Aorta (tissue), 5 donors: Measurements from ENCODE around the gene TRIM28. TPM values are rescaled to one million over a fixed set of nuclear protein-coding genes. Genes with fewer than 3 reads are reported as not detected.
"Not testable (repeated sequence)": the region's sequence is repeated elsewhere in the genome, so short reads cannot be mapped to it uniquely, and the experiment has no call there.

Experiments
- ATAC-seq: fragments of 200-7000 bp; cut with Tn5 transposase; one replicate; pipeline ENCODE4 v1.9.1; 2022; ENCODE audit warnings: moderate library complexity; ENCODE audit not compliant: low FRiP score
- DNase-seq, 2 donors: peaks; one replicate each; pipeline ENCODE4 v3.0.0-alpha.2; 2020
- H3K27ac ChIP-seq, 2 donors: one replicate each; pipeline ENCODE4 v1.5.1; 2013; ENCODE audit warnings: low read length in 2 of 2, mild to moderate bottlenecking in 2 of 2, moderate library complexity in 2 of 2, control low read depth in 1 of 2, inconsistent platforms in 1 of 2, low read depth in 1 of 2
- H3K27me3 ChIP-seq, 2 donors: one replicate each; pipeline ENCODE4 v1.6.1; 2013; ENCODE audit warnings: control low read depth in 1 of 2, low read length in 1 of 2, mild to moderate bottlenecking in 1 of 2, moderate library complexity in 1 of 2; ENCODE audit not compliant: insufficient read depth in 2 of 2, control insufficient read depth in 1 of 2
- H3K36me3 ChIP-seq, 2 donors: one replicate each; pipeline ENCODE4 v1.6.1; 2013; ENCODE audit warnings: control low read depth in 1 of 2, low read length in 1 of 2, mild to moderate bottlenecking in 1 of 2; ENCODE audit not compliant: insufficient read depth in 2 of 2, control insufficient read depth in 1 of 2
- H3K4me1 ChIP-seq, 2 donors: one replicate each; pipeline ENCODE4 v1.6.1; 2013; ENCODE audit warnings: low read length in 2 of 2, control low read depth in 1 of 2, mild to moderate bottlenecking in 1 of 2, moderate library complexity in 1 of 2; ENCODE audit not compliant: insufficient read depth in 2 of 2, control insufficient read depth in 1 of 2
- H3K4me3 ChIP-seq, 2 donors: one replicate each; pipeline ENCODE4 v1.5.1; 2013; ENCODE audit warnings: low read length in 2 of 2, control low read depth in 1 of 2, mild to moderate bottlenecking in 1 of 2
- H3K9me3 ChIP-seq: one replicate; pipeline ENCODE4 v1.6.1; 2013; ENCODE audit warnings: mild to moderate bottlenecking, low read length; ENCODE audit not compliant: control insufficient read depth
- WGBS, 2 donors: extraction: QIAGEN DNeasy Blood & Tissue Kit; methylation state at CpG; one replicate each; pipeline ENCODE4 v1.1.7; 2013; 5-methylcytosine and 5-hydroxymethylcytosine counted together
- intact Hi-C, 2 donors: fragments of 100-400 bp; cut with DNase I; formaldehyde crosslinking; loops; one replicate each; pipeline versions ENCODE4 v1.14.2 to v1.15.0; 2022
- long read RNA-seq, 2 donors: library from polyadenylated mRNA; unstranded; transcript quantifications; one replicate each; pipeline ENCODE4 v2.0.0, GENCODE V29; 2020 to 2021
- polyA plus RNA-seq, 2 donors: library from polyadenylated mRNA; stranded (reverse); fragments of 200-250 nt; gene quantifications; one replicate each; pipeline ENCODE4 v1.2.3, GENCODE V29; 2013
- total RNA-seq, 2 donors: library from RNA; stranded (reverse); fragmentation: NEBNext Ultra II Directional; extraction: Animal tissue kit (Norgen Biotek cat#: 25700); gene quantifications; one replicate each; pipeline ENCODE4 v1.2.1, GENCODE V29; 2021
- donor health status: healthy with polysubstance abuse.
- donor health status: Bipolar disorder and iron deficiency.
- donor health status: DM: no; HTN: no; CAD: no.
- donor health status: DM: no; HTN: no; CAD: no.
- donor health status: DM: yes; HTN: yes; CAD: no.

Gene TRIM28
- total RNA-seq (100 to 1,000 TPM; 167 to 179 TPM), polyA plus RNA-seq (100 to 1,000 TPM in 1 of 2 donors, 10 to 100 TPM in 1; 76.5 to 210 TPM)
- long read RNA-seq, donor 1, transcript TRIM28-201 (17 exons, 2,960 nt) = major isoform, 38 of 199 reads
- long read RNA-seq, donor 1, partial matches to known transcripts = 148 of 199 reads
- long read RNA-seq, donor 1, other reads (novel, unspliced or antisense) = 13 of 199 reads
- long read RNA-seq, donor 2, transcript TRIM28-201 (17 exons, 2,960 nt) = major isoform, 50 of 87 reads
- long read RNA-seq, donor 2, partial matches to known transcripts = 25 of 87 reads
- long read RNA-seq, donor 2, other reads (novel, unspliced or antisense) = 7 of 87 reads

- intact Hi-C loops = no loop called here
- 0% methylated on average over 65 to 73 of the region's 73 CpGs for WGBS, 2 donors
- no peaks in the 10 kb centered on the region for H3K27me3 ChIP-seq
- peak within 1 kb of the TSS; percentile 45 to 78 for H3K27ac ChIP-seq
- peak within 1 kb of the TSS; percentile 92 to 93 for H3K4me3 ChIP-seq
- no peaks in the 10 kb centered on the region for H3K4me1 ChIP-seq
- DNase-seq (peak; percentile 99), ATAC-seq (peak; percentile 99)
- H3K9me3 ChIP-seq = no peaks in the 10 kb centered on the region
- H3K36me3 ChIP-seq = peaks cover 0 to 10% of the 10 kb centered on the region in 2 donors
These were observed at the start of gene TRIM28 for GRCh38 chr19:58543826-58544590. Gene TRIM28, plus strand, starts transcription at chr19:58544064. Its CDS starts 694 bp downstream, at chr19:58544758.

DNA sequence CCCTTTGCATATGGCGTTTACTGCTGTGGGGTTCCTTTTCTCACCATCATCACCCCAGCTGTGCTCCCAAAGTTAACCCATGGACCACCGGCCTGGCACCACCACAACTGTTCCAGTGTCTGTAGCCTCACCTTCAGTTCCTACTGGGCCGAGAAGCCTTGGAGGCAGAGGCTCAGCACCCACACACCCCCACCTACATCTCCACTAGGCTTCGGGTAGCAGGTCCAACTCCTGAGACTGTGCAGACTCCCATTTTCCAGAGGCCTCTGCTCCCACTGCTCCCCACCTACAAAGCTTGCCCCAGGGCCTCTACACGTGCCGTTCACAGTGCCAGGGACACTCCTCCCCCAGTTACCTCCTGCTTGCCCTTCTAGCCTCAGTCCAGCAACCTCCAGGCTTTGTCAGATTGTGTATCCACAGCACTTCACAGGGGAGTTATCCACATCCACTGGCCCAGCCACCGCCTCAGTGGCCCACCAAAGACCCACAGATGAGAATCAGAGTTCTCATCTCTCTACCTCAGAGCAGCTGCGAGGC lies 46.2 kb upstream of the TRIM28 start:
- Histone ChIP-seq H3K27ac (no peak overlapping the region), H3K27me3 (no peaks in the 10 kb centered on the region), H3K36me3 (no peaks in the 10 kb centered on the region), H3K4me1 (no peaks in the 10 kb centered on the region), H3K4me3 (no peak overlapping the region), H3K9me3 (no peaks in the 10 kb centered on the region)
- ATAC-seq (no peak), DNase-seq (no peak)
- WGBS, 2 donors = 79 to 83% methylated on average over 8 of the region's 8 CpGs
- intact Hi-C loops = no loop called here

DNA sequence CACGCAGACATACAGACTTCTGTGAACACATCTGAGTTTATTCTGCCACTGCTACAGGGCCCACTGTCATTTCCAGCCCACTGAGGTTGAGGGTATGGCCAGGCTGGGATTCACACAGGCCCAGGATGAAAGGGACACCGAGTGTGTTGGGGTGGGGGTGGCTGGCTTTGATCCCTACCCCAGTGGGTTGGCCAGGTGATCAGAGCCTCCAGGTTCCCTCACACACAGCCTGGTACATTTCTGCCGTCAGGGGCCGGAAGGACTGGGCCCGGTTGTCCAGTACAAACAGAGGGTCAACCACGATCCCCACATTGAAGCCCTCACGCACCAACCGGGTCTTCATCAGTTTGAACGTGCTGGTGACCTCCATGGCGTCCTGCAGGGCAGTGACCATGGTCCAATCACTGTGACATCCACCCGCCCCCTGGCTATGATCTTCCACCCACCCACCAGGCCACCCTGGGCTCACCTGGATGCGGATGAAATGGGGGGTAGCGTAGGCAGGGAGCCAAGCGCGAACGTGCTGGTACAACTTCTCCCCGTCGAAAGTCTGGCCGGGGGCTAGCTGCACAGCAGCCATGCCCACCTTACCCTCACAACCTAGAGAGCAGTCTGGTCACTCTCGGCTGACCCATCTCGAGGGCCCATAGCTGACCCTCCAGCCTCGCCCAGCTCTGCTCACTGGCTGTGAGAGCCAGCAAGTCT lies 45.4 kb upstream of the TRIM28 start:
- Histone ChIP-seq H3K27me3 (no peaks in the 10 kb centered on the region), H3K9me3 (no peaks in the 10 kb centered on the region), H3K4me1 (no peaks in the 10 kb centered on the region), H3K4me3 (peak overlapping the region in 1 of 2 donors; percentile 40), H3K36me3 (no peaks in the 10 kb centered on the region), H3K27ac (no peak overlapping the region)
- ATAC-seq (peak; percentile 17), DNase-seq (peak in 1 of 2 donors; percentile 58)
- intact Hi-C loops = loop anchor here in 1 of 2 donors (1.0 kb wide), 1 partner anchor 21 kb away; the partner anchor contains the start of gene ZBTB45
- WGBS, 2 donors = 59 to 62% methylated on average over 22 of the region's 22 CpGs

DNA sequence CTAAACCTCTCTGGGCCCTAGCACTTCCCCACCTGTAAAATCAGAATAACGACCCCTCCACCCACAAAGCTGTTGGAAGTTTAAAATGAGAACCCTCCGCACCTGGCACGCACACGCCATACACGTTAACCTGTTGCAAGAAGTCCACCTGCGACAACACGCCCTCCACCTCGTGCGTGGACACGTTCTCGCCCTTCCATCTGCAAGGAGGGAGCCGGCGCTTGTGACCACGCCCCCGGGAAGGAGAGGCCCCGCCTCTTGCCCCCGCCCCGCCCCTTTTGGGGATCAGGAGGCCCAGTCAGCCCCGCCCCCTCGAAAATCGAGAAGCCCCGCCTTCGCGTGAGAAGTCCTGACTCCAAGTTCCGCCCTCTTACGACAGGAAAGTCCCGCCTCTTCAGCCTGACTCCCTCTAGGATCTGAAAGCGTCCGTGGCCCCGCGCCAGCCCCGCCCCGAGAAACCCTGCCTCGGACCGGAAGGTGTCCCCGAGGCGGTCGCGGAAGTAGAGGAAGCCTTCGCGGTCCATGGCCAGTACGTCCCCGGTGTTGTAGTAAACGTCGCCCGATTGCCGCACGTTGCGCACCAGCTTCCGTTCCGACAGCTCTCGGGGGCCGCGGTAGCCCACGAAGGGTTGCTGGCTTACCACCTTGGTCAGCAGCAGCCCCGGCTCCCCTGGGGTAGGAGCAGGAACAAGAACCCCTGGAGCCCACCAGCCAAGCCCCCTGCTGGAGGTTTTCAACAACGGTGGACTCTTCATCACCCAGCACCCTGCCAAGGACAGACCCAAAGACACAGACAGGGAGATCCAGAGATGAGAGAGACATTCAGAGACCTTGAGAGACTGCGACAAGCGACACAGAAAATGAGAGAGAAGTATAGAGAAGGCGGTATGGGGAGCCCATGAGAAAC lies 44.6 kb upstream of the TRIM28 start:
- 1 to 2% methylated on average over 60 of the region's 60 CpGs for WGBS, 2 donors
- H3K9me3 ChIP-seq = no peaks in the 10 kb centered on the region
- no peaks in the 10 kb centered on the region for H3K4me1 ChIP-seq
- H3K27ac ChIP-seq = no peak overlapping the region
- DNase-seq (peak; percentile 100), ATAC-seq (peak; percentile 97)
- peak overlapping the region in 1 of 2 donors; percentile 40 for H3K4me3 ChIP-seq
- intact Hi-C loops = loop anchor here in 1 of 2 donors (1.0 kb wide), 1 partner anchor 20 kb away; the partner anchor contains the start of gene ZBTB45
- H3K36me3 ChIP-seq = no peaks in the 10 kb centered on the region
- no peaks in the 10 kb centered on the region for H3K27me3 ChIP-seq

- no peaks in the 10 kb centered on the region for H3K36me3 ChIP-seq
These were observed 43.6 kb upstream of the TRIM28 start for GRCh38 chr19:58500242-58500641.

GRCh38 chr19:58507602-58508223 lies 36.2 kb upstream of the TRIM28 start:
- 58 to 72% methylated on average over 7 to 8 of the region's 8 CpGs for WGBS, 2 donors
- H3K27ac ChIP-seq, DNase-seq, H3K4me3 ChIP-seq, H3K36me3 ChIP-seq, ATAC-seq, H3K9me3 ChIP-seq, H3K27me3 ChIP-seq, H3K4me1 ChIP-seq, intact Hi-C loops: not testable (repeated sequence)

More at GRCh38 chr19:58500242-58500641, 43.6 kb upstream of the TRIM28 start:
- intact Hi-C loops = no loop called here
- no peak overlapping the region for H3K4me3 ChIP-seq
- ATAC-seq (no peak), DNase-seq (no peak)
- no peaks in the 10 kb centered on the region for H3K4me1 ChIP-seq
- no peaks in the 10 kb centered on the region for H3K27me3 ChIP-seq
- no peaks in the 10 kb centered on the region for H3K9me3 ChIP-seq
- WGBS, 2 donors = 88 to 94% methylated on average over 14 of the region's 14 CpGs
- no peak overlapping the region for H3K27ac ChIP-seq

GRCh38 chr19:58509731-58510083 lies 34.2 kb upstream of the TRIM28 start:
- no peak overlapping the region for H3K4me3 ChIP-seq
- 83 to 88% methylated on average over 11 of the region's 11 CpGs for WGBS, 2 donors
- no peak for DNase-seq
- H3K4me1 ChIP-seq = no peaks in the 10 kb centered on the region
- no peaks in the 10 kb centered on the region for H3K27me3 ChIP-seq
- H3K36me3 ChIP-seq = no peaks in the 10 kb centered on the region
- intact Hi-C loops = no loop called here
- no peak for ATAC-seq
- H3K27ac ChIP-seq = no peak overlapping the region
- no peaks in the 10 kb centered on the region for H3K9me3 ChIP-seq
